Head of caudate nucleus (tissue), 42 donors: Measurements from ENCODE around the gene EMILIN1.

ENCODE experiments used
- DNase-seq, 42 donors: peaks; one replicate each; pipeline versions ENCODE4 v3.0.0 to v3.0.0-alpha.2; 2020 to 2021; ENCODE audit warnings: mixed read lengths in 7 of 42
- intact Hi-C: fragments of 100-400 bp; cut with DNase I; formaldehyde crosslinking; loops from one replicate; pipeline ENCODE4 v1.15.0; 2022

EMILIN1 gene

DNA sequence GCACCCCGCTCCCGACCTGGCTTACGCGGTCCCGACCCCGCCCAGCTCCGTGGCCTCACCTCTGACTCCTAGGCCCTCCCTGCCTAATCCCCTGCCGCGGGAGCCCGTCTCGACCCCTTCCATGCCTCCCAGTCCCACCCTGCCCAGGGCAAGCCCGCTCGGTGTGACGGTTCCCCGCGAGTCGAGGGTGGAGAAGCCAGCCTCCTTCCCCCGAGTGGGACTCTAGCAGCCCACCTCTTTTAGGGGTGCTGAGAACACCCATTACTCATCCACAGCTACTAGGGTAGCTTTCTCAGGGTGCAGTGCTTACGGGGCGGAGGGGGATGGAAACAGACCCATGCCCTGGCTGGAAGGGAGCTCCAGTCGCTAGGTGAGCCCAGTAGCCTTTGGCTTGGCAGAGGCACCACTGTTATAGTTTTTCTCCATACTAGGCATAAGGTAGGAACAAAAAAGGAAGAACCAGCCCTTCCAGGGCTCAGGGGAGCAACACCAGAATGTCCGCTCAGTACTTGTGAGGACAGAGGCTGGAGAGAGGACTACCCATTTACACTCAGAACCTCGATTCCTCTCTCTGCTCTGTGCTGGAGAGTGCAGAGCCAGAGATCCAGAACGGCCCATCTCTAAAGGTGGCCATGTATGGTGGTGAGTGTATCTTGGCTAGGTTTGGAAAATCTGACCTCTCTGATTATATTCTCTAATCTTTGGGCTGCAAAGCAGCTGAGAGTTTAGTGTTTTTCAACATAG, 26.3 kb upstream of the EMILIN1 start:
- intact Hi-C loops = loop anchor here (5.0 kb wide), 1 partner anchor 35 kb away; the partner anchor contains the start of gene KHK
- DNase-seq = peak in 24 of 42 donors; percentile 20 to 58 (median 36)

DNA sequence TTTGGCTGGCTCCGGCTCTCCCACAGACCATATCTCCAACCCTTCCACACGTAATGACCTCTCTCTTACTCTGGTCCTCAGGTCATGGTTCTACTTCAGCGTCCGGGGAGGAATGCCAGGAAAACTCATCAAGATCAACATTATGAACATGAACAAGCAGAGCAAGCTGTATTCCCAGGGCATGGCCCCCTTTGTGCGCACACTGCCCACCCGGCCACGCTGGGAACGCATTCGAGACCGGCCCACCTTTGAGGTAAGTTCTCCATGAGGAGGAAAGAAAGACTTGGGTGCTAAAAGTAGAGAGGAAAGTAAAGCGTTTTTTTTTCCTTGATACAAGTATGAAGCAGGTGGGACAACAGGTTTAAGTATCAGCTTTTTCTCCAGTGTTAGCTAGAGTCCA, 25.1 kb upstream of the EMILIN1 start:
- DNase-seq = no peak
- intact Hi-C loops = loop anchor here (5.0 kb wide), 1 partner anchor 34 kb away; the partner anchor contains the start of gene KHK

DNA sequence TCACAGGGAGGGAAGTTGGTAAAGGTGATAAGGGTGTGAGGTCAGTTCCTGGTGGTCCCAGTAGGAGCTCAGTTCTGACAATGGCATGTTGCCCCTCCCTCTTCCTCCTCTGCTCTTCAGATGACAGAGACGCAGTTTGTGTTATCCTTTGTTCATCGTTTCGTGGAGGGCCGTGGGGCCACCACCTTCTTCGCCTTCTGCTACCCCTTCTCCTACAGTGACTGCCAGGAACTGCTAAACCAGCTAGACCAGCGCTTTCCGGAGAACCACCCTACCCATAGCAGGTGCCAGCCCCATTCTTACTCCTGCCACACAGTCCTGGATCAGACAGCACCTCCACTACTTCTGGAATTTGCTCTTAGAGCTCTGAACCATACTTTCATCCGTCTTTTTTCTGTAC, 24.6 kb upstream of the EMILIN1 start:
- intact Hi-C loops = loop anchor here (5.0 kb wide), 1 partner anchor 34 kb away; the partner anchor contains the start of gene KHK

DNA sequence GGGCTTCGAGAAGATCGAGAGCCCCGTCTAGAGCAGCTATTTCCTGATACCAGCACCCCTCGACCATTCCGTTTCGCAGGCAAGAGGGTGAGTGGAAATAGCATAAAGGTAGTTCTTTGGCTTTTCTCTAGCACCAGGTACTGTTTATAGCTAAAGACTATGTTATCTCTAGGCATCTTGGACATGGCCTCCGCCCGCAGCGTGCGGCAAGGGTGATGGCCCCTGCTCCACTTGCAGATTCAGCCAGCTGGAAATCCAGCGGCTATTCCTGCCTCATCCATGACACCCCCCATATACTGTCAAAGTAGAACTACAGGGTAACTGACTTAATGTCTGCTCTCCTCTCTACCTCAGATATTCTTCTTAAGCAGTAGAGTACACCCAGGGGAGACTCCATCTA, 23.7 kb upstream of the EMILIN1 start:
- no peak for DNase-seq
- intact Hi-C loops = loop anchor here (5.0 kb wide), 1 partner anchor 33 kb away; the partner anchor contains the start of gene KHK

More for the DNA sequence above, 24.6 kb upstream of the EMILIN1 start:
- DNase-seq = no peak

DNA sequence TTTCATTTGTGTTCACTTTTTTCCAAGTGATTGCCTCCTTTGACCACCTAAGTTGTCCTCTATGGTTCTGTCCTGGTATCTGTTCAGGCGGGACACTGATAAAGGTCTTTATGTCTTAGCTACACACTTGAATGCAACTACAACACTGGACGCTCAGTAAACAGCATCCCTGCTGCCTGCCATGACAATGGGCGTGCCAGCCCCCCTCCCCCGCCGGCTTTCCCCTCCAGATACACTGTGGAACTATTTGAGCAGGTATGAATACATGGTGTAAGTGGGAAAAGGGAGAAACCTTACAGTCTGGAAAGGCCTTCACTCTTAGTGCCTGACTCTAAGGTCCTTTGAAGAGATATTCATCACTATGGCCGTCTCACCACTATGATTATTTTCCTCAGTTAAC, 21.2 kb upstream of the EMILIN1 start:
- no peak for DNase-seq
- intact Hi-C loops = no loop called here

DNA sequence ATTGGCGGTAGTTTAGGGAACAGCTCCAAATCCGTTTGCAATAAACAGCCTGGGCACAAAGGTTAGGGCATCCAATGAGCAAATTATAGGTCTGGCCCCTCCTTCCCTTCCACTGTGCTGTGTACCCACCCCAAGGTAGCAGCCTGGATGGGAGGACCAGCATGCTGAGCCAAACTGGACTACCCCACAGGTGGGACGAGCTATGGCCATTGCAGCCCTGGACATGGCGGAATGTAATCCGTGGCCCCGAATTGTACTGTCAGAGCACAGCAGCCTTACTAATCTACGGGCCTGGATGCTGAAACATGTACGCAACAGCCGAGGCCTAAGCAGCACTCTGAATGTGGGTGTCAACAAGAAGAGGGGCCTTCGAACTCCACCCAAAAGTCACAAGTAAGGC, 20.2 kb upstream of the EMILIN1 start:
- DNase-seq = no peak
- intact Hi-C loops = no loop called here

DNA sequence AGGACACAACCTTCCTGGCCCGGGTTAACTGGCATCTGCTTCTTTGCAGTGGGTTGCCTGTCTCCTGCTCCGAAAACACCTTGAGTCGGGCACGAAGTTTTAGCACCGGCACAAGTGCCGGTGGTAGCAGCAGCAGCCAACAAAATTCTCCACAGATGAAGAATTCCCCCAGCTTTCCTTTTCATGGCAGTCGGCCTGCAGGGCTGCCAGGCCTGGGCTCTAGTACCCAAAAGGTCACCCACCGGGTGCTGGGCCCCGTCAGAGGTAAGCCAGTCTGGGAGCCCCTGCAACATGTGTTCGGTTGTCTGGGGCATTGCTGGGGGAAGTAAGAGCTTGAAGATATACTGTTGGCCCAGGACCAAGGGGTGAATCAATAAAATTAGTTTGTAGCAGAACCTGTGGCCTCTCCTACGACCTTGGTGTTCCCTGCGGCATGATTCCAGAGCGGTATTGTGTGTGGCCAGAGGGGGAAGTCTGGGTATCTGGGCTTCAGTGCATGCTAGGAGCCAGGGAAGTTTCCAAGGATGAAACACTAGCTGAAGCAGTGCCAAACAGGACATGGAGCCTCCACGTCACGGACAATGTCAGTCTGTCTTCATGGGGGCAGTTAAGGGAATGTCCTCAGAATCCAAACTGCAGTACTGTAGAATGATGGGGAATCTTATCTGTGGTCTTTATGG, 19.1 kb upstream of the EMILIN1 start:
- intact Hi-C loops = no loop called here
- DNase-seq = no peak

DNA sequence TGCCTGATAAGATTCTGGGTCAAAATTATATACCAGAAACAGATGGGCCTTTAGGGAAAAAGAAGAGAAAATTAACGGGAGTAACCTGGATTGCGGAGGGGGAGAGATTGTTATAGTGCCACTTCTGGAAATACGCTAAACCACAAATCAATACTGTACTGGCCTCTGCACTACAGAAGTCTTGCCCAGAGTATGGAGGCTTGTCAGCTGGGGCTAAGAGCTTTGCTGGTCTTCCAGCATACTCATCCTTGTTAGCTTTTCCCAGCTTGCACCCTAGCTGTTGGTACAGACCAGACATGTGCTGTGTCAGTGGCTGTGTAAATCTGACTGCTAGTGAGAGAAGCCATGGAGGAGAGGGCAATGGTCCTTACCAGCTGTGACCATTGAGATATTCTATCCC, 18.1 kb upstream of the EMILIN1 start:
- no peak for DNase-seq
- intact Hi-C loops = no loop called here

DNA sequence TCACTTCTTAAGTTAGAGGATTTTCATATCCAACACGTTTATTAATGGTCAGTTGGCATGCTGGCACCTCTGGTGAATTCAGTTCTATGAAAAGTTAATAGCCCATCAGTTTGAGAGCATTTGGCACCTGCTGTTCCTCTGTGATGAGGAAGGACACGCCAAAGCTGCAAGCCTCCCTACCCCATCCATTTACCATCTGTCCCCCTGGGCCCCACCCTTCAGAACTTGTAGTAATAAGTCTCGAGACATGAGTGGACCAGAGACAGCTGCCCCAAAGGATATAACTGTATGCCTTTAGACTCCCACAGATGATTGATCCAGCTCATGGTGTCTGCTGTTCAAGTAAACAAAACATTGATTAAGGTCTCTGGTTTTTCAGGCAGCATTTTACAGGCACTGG, 13.3 kb upstream of the EMILIN1 start:
- DNase-seq = peak in 1 of 42 donors; percentile 4
- intact Hi-C loops = no loop called here

DNA sequence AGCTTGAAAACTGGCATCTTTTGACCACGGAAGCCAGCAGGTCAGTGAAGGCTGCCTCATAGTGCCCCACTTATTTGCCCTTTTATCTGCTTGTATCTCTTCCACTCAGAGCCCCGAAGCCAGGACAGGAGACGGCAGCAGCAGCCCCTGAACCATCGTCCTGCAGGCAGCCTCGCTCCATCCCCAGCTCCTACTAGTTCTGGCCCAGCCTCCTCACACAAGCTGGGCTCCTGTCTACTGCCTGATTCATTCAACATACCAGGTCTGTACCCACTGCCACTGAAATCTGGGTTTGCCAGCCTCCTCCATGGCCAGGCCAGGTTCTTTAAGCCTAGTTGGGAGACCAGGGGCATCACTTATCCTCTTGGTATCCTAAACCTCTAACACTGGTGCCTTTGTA, 11.0 kb upstream of the EMILIN1 start:
- intact Hi-C loops = no loop called here
- DNase-seq = peak in 1 of 42 donors; percentile 28

DNA sequence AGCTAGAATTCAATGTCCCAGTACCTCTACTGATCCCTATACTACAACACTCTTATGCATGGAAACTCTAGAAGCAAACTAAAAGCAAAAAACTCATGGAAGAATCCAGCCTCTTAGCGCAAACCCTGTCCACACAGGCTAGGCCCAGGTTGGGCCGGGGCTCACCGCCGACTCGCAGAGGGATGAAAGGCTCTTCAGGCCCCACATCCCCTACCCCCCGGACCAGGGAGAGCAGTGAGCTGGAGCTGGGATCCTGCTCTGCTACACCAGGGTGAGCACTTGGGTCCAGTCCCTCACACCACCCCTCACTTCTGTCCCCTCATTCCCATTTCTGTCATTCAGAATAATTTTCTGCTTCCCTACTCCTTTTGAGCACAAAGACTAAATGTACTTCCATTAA, 9.0 kb upstream of the EMILIN1 start:
- intact Hi-C loops = no loop called here
- peak in 1 of 42 donors; percentile 30 for DNase-seq

DNA sequence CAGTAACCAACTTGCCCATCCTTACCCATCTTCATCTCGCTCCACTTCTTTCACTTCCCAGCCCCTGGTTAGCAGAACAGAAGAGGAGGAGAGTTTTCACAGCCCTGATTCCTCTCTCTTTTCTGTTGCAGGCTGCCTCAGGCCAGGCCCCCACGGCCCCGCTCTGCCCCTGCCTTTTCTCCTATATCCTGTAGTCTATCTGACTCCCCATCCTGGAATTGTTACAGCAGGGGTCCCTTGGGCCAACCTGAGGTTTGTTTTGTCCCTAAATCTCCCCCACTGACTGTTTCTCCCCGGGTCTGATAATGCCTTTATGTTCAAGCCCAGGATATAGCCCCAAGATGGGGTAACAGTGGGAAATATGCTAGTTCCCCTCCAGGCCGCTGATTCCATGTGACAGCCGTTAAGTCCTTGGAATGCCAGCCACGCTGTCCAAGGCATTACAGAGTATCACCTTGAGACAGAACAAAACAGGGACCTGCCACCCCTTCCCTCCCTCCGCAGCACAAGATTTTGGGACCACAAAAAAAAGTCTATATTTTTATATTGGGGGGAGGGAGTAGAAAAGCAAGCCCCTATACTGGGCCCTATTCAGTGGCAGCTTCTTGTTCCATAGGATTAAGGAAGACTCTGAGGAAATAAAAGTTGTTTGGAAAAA, 8.3 kb upstream of the EMILIN1 start:
- intact Hi-C loops = no loop called here

DNA sequence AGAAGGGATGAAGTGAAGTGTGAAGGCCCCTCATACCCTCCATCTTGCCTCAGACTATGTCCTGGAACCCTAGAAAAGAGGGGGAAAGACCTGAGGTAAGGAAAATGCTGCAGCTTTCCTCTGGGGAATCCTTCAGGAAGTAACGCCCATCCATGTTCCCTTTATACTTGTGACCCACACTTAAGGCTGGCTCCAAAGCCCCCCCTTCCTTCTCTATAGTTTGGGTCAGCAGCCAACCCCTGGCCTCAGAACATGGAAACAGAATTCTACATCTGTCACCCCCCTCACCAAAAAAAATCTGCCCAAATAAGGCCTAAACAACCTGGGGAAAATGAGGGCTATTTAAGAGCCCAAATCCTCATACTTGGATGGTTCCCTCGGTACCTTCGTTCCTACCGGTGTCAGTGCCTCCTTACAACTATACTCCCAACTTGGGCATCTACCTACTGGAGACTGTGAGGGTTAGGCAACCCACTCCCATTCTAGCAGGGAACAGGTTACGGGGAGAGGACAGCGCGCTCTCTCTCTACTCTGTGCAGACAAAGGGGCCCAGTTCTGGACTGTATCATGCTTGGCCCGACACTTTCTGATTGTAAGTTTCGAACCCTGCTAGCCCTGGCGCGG, 7.7 kb upstream of the EMILIN1 start:
- no peak for DNase-seq

More for the DNA sequence above, 8.3 kb upstream of the EMILIN1 start:
- DNase-seq = peak in 1 of 42 donors; percentile 5

DNA sequence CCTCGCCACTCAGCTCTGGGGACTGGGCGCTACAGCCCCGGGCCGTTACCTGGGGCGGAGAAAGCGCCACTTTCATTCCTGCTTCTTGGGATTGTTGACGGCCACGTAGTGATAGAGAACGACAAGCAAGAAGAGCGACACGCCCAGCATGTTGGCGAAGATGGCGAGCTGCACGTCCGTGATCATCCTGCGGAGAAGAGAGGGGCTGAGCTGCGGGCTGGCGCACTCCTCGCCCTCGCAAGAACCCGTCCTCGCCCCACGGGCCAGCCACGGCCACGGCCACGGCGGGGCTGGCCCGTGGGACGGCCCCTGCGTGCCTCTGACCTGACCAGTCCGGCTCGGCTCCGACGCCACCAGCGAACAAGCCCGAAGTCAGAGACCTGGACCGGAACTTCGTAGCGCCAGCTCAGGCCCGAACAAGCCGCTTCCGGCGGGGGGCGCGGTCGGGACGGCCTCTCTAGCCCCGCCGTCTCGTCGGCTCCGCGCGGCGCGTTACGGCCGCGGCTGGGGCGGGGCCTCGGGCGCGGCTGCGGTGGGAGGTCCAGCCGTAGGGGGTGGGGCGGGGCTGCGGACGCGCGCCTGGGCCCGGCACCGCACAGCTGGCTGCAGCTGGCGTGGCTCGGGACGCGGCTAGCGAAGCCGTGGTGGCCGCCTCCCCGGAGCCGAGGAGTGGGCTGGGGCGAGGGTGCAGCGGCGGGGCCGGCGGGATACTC, 7.0 kb upstream of the EMILIN1 start, which contains the start of gene OST4:
Gene OST4, minus strand, starts transcription at position 378 of the 713 bp plus-strand sequence.
- DNase-seq = peak; percentile 91 to 98 (median 96)
- intact Hi-C loops = no loop called here

More for the DNA sequence above, 7.7 kb upstream of the EMILIN1 start:
- intact Hi-C loops = no loop called here

DNA sequence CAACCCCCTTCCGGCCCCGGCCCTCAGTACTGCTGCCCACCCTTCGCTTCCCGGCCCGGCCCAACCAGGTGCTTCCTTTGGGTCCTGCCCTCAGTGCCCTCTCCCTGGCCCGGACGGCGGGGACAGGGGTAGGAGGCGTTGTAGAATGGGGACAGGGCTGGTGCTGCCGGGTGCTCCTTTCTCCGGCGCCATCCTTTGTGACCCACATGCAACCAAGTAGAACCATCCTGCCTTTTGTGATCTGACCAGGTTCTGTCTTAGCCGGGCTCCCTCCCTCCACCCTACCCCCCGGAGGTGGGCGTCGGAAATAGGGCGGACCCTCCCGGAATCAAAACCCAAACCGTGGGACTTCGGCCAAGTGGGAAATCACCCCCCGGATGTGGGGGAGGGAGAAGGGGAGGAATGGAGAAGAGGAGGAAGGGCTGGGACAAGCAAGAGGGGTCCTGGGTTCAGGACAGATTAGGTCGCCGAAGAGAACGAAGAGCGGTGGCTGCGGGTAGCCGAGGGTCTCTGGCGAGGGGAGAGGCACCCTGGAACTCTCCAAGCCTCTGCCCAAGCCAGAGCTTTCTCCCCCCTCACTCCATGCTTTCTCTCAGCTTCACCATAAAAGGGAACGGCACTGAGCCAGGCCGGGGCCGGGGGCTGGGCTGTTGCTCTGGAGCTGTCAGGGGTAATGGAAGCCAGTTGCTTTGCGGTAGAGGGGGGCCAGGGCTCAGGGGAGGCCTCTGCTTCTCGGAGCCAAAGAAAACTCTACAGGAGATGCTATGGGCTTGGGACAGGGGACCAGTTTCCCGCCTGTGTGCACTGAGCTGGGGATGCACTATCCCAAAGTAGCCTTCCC, 6.2 kb upstream of the EMILIN1 start:
- intact Hi-C loops = no loop called here
- peak in 26 of 42 donors; percentile 15 to 67 (median 44) for DNase-seq

DNA sequence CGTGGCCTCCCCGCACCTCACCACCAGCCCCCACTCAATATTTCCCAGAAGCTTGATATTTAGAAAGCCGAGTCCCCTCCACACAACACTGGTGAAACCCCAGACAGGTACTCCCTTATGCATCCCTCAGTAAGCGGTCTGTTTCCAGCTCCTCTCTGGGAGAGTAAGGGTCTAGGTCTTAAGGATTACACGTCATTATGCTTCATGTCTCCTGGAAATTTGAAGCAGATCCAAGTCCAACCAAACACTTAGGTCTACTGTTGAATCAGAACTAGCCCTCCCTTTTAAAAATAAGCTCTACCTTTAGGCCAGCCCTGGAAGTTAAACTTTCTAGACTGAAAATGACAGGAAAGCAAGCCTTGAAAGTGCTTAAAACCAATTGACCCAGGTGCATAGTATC, 5.5 kb upstream of the EMILIN1 start:
- no peak for DNase-seq
- intact Hi-C loops = no loop called here

DNA sequence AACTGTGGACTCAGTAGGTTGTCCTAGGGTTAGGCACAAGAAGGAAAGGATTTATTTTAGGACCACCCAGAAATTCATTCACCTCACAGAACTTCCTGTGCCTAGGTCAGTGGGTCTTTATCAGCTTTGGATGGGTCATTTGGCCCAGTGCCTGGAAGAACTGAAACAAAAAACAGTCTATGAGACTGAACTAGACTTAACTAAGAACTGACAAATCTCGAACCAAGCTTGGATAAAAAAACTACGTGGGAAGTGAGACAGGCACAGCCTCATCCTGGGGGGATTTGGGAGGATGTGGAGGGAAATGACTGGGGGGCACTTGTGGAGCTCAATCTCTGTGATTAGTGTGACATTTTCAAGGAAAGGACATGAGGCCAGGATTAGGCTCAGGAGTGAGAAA, 4.6 kb upstream of the EMILIN1 start:
- intact Hi-C loops = no loop called here
- DNase-seq = no peak
